Left ventricle myocardium inferior (tissue), 1 donor: ENCODE data around the gene PLEKHA7. TPM values are rescaled to one million over a fixed set of nuclear protein-coding genes. Genes with fewer than 3 reads are reported as not detected.

Experiments
- DNase-seq: peaks from one replicate; pipeline ENCODE4 v3.0.0-alpha.2; 2020
- H3K27ac ChIP-seq: fragments of 200-600 bp; replicated peaks from 2 replicates; pipeline ENCODE4 v1.8.0; 2021
- H3K27me3 ChIP-seq: fragments of 200-600 bp; 2 replicates; pipeline ENCODE4 v1.8.0; 2021; ENCODE audit warnings: low read depth
- H3K36me3 ChIP-seq: fragments of 200-600 bp; 2 replicates; pipeline ENCODE4 v1.8.0; 2021
- H3K4me1 ChIP-seq: fragments of 200-600 bp; 2 replicates; pipeline ENCODE4 v1.8.0; 2021
- H3K4me3 ChIP-seq: fragments of 200-600 bp; 2 replicates; pipeline ENCODE4 v1.8.0; 2021; ENCODE audit warnings: mild to moderate bottlenecking, moderate library complexity
- H3K9me3 ChIP-seq: fragments of 200-600 bp; replicated peaks from 2 replicates; pipeline ENCODE4 v1.8.0; 2021
- intact Hi-C: fragments of 100-400 bp; cut with micrococcal nuclease; formaldehyde crosslinking; loops from one replicate; pipeline ENCODE4 v1.11.0; 2022
- total RNA-seq: library from RNA; stranded (reverse); fragmentation: NEBNext Ultra II Directional; extraction: Animal tissue kit (Norgen Biotek cat#: 25700); gene quantifications from one replicate; pipeline ENCODE4 v1.2.1, GENCODE V29; 2021
- TF ChIP-seq, protein P1 (sequence below): fragments of 200-600 bp; IDR thresholded peaks from 2 replicates; pipeline ENCODE4 v1.8.0; 2021; ENCODE audit warnings: antibody characterized with exemption, mild to moderate bottlenecking, borderline replicate concordance
- donor health status: DM: no; HTN: yes; CAD: no; lungs with severe emphysema.

The PLEKHA7 gene
- total RNA-seq, 1 donor from 2014 or later = 33.2 TPM

DNA sequence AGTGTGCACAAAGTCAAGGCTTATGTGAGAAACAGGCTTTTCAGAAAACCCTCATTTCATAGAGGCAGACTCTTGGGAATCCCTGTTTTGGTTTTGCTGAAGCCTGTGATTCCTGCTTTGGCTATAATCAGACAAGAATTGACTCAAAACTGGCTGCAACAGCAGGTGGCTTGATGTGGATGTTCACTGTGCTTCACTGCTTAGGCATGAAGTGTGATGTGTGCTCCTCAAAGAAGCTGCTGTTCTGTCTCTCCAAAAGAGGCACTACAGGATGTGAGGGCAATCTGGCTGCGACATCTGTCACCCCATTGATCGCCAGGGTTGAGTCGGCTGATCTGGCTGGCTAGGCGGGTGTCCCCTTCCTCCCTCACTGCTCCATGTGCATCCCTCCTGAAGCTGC lies 172.2 kb downstream of the PLEKHA7 start:
- TF ChIP-seq, protein P1, sequence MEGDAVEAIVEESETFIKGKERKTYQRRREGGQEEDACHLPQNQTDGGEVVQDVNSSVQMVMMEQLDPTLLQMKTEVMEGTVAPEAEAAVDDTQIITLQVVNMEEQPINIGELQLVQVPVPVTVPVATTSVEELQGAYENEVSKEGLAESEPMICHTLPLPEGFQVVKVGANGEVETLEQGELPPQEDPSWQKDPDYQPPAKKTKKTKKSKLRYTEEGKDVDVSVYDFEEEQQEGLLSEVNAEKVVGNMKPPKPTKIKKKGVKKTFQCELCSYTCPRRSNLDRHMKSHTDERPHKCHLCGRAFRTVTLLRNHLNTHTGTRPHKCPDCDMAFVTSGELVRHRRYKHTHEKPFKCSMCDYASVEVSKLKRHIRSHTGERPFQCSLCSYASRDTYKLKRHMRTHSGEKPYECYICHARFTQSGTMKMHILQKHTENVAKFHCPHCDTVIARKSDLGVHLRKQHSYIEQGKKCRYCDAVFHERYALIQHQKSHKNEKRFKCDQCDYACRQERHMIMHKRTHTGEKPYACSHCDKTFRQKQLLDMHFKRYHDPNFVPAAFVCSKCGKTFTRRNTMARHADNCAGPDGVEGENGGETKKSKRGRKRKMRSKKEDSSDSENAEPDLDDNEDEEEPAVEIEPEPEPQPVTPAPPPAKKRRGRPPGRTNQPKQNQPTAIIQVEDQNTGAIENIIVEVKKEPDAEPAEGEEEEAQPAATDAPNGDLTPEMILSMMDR = no peak
- peaks cover 29% of the 10 kb centered on the region for H3K36me3 ChIP-seq
- no peak for DNase-seq
- H3K27ac ChIP-seq = no peak overlapping the region
- intact Hi-C loops = no loop called here
- H3K4me1 ChIP-seq = peaks cover 13% of the 10 kb centered on the region
- H3K9me3 ChIP-seq = no peaks in the 10 kb centered on the region
- no peaks in the 10 kb centered on the region for H3K27me3 ChIP-seq
- H3K4me3 ChIP-seq = no peak overlapping the region

DNA sequence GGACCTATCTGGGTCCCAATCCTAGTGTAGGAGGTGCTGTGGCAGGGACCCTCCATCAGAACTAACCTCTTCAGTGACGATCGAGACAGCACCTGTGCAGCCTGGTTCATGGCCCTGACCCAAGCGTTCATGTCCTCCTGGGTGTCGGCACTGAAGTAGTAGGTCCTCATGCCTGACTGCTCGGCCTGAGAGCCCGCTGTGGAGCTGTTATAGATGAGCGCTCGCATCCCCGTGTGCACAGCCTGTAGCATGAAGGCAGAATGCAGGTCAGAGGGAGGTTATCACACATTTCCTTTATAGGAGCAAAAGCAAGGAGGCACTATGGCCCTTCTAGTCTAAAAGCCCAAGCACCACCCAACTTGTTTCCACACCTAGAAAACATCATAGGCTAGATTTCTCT lies 172.7 kb downstream of the PLEKHA7 start:
- intact Hi-C loops = no loop called here
- Histone ChIP-seq H3K27ac (no peak overlapping the region), H3K4me3 (no peak overlapping the region), H3K36me3 (peaks cover 29% of the 10 kb centered on the region), H3K27me3 (no peaks in the 10 kb centered on the region), H3K9me3 (no peaks in the 10 kb centered on the region), H3K4me1 (peaks cover 13% of the 10 kb centered on the region)
- TF ChIP-seq, protein P1 = no peak
- no peak for DNase-seq

DNA sequence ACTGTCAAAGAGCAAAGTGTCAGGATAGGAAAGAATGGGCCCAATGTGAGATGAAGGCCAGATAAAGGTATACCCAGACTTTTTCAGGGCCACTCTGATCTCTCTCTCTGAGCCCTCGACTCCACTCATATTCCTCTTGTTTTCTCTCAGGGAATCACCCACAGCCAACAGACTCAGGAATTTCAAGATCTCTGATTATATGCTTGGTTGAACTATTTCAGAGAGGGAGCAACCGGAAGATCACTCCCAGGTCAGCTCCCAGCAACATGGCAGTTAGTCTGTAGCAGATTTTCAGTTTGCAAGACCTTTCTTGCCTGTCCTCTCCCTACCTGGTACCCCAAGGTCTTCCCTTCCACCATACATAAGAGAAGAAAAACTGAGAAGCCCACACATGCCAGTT lies 173.3 kb downstream of the PLEKHA7 start:
- H3K4me3 ChIP-seq = no peak overlapping the region
- no peaks in the 10 kb centered on the region for H3K9me3 ChIP-seq
- peaks cover 29% of the 10 kb centered on the region for H3K36me3 ChIP-seq
- H3K27me3 ChIP-seq = no peaks in the 10 kb centered on the region
- peaks cover 13% of the 10 kb centered on the region for H3K4me1 ChIP-seq
- H3K27ac ChIP-seq = no peak overlapping the region
- TF ChIP-seq, protein P1 = no peak
- intact Hi-C loops = no loop called here
- DNase-seq = no peak

DNA sequence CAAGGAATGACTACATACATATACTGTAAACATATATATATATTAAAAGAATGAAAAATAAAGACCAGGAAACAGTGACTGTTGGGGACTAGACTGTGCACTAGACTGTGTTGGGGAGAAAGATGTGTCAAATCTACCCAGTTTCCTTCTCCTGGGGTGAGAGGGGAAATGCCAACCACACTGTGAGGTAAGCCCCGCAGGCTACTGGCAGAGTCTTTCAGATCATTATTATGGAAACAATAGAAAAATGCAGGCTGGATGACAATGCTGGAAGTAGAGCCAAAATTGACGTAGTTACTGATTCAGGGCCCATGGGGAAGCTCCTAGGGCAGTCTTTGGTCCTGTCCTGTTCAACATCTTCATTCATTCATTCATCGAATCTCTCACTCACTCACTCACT lies 174.4 kb downstream of the PLEKHA7 start:
- Histone ChIP-seq H3K9me3 (no peaks in the 10 kb centered on the region), H3K27me3 (no peaks in the 10 kb centered on the region), H3K4me1 (peaks cover 13% of the 10 kb centered on the region), H3K36me3 (peaks cover 19% of the 10 kb centered on the region), H3K4me3 (no peak overlapping the region), H3K27ac (no peak overlapping the region)
- intact Hi-C loops = no loop called here
- DNase-seq = no peak
- TF ChIP-seq, protein P1 = no peak

DNA sequence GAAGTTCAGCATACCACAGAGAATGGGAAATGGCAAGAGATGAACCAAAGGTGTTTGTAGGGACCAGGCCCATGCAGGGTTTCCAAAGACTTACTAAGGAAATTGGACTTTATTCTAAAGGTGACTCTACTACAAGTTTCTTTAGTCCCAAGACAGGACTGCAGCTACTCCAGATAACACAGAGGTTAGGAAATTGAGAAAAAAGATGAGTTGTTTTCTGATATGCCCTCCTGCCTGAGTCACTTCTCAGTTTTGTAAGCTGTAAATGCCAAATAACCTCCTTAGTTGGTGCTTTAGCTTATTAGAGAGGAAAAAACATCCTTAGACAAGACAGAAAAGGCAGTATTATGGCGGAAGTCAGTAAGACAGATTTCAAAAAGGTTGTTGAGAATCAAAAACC lies 179.8 kb downstream of the PLEKHA7 start:
- H3K4me3 ChIP-seq = no peak overlapping the region
- no peaks in the 10 kb centered on the region for H3K36me3 ChIP-seq
- no peaks in the 10 kb centered on the region for H3K27me3 ChIP-seq
- TF ChIP-seq, protein P1 = no peak
- no peak for DNase-seq
- H3K4me1 ChIP-seq = peaks cover 7% of the 10 kb centered on the region
- H3K9me3 ChIP-seq = no peaks in the 10 kb centered on the region
- no peak overlapping the region for H3K27ac ChIP-seq
- intact Hi-C loops = loop anchor here (5.0 kb wide), 1 partner anchor 218 kb away; no protein-coding TSS in a partner anchor
